ENCODE results near the gene KPNA6. TPM values are rescaled to one million over a fixed set of nuclear protein-coding genes. Genes with fewer than 3 reads are reported as not detected.

The KPNA6 gene
- total and polyA plus RNA-seq, 2 of the 13 experiments (the other 11 are each of a cell fraction or from before 2014, with no cell fraction given): 22.0 to 47.5 TPM

DNA sequence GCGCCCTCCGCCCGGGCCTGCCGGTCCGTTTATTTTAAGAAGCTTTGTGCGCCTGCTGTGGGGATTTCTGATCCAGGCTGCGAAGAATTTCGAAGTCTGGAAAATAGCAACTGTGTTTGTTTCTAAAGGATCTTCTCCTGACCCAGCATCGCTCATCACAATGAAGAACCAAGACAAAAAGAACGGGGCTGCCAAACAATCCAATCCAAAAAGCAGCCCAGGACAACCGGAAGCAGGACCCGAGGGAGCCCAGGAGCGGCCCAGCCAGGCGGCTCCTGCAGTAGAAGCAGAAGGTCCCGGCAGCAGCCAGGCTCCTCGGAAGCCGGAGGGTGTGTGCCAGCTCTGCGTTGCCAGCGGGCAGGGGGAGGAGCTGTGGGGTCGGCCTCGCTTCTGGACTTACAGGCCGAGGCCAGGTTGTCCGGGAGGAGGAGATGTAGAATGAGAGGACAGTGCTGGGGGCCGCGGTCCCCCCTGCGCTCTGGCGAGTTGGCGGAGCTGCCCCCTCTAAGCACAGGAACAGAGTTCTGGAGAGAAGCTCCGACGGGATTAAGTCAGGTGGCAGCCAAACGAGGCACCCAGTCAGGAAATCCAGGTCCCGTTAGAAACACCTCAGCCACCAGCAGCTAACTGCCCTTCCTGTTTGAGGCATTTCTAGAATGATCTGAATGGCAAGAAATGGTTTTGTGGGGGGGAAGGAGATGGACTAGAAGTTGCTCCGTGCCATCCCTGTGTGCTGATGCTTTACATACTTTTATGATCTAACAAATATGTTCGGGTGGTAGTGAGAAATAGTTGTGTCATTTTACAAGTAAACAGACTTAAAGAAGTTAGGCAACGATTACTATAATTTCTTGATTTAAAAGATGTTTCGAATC lies 72.6 kb downstream of the KPNA6 start (continued):
- TF ChIP-seq CEBPB (IDR thresholded peaks at IDR 0.05; ENCODE audit: borderline replicate concordance, low read depth, low read length): no peak
- no peak for TF ChIP-seq ZNF180 (CRISPR knock-in tag; IDR thresholded peaks at IDR 0.05; ENCODE audit: borderline replicate concordance, low read depth)
- TF ChIP-seq ZNF891 (CRISPR knock-in tag; IDR thresholded peaks at IDR 0.05): no peak
- TF ChIP-seq ZNF468 (CRISPR knock-in tag; IDR thresholded peaks at IDR 0.05): no peak
- TF ChIP-seq ZFP1 (CRISPR knock-in tag; IDR thresholded peaks at IDR 0.05): 0 out of 2 replicates have a peak, but pooled peaks have one; percentile 40
- no peak for TF ChIP-seq SALL2 (CRISPR knock-in tag; IDR thresholded peaks at IDR 0.05)
- TF ChIP-seq, protein P1, sequence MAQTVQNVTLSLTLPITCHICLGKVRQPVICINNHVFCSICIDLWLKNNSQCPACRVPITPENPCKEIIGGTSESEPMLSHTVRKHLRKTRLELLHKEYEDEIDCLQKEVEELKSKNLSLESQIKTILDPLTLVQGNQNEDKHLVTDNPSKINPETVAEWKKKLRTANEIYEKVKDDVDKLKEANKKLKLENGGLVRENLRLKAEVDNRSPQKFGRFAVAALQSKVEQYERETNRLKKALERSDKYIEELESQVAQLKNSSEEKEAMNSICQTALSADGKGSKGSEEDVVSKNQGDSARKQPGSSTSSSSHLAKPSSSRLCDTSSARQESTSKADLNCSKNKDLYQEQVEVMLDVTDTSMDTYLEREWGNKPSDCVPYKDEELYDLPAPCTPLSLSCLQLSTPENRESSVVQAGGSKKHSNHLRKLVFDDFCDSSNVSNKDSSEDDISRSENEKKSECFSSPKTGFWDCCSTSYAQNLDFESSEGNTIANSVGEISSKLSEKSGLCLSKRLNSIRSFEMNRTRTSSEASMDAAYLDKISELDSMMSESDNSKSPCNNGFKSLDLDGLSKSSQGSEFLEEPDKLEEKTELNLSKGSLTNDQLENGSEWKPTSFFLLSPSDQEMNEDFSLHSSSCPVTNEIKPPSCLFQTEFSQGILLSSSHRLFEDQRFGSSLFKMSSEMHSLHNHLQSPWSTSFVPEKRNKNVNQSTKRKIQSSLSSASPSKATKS (CRISPR knock-in tag; IDR thresholded peaks at IDR 0.05): peak; percentile 10; the same call in 1 of the 2 replicates
- TF ChIP-seq TBP (CRISPR knock-in tag; IDR thresholded peaks at IDR 0.05): no peak
- TF ChIP-seq ZNF878 (CRISPR knock-in tag; IDR thresholded peaks at IDR 0.05): no peak; the same call in 1 of the 2 replicates
- TF ChIP-seq FOXP4 (CRISPR knock-in tag; IDR thresholded peaks at IDR 0.05): no peak
- no peak for TF ChIP-seq CHD2 (IDR thresholded peaks at IDR 0.05; ENCODE audit: low read depth, low read length)
- no peak for TF ChIP-seq THAP11 (CRISPR knock-in tag; IDR thresholded peaks at IDR 0.05)
- no peak for TF ChIP-seq ZNF124 (CRISPR knock-in tag; IDR thresholded peaks at IDR 0.05)
- no peak for TF ChIP-seq E2F2 (CRISPR knock-in tag; IDR thresholded peaks at IDR 0.05; ENCODE audit: borderline replicate concordance)
- 0 out of 2 replicates have a peak, but pooled peaks have one; percentile 49 for TF ChIP-seq GATAD2A (CRISPR knock-in tag; IDR thresholded peaks at IDR 0.05)
- no peak for TF ChIP-seq PHF21A (CRISPR knock-in tag; IDR thresholded peaks at IDR 0.05)
- TF ChIP-seq ZSCAN31 (CRISPR knock-in tag; IDR thresholded peaks at IDR 0.05; ENCODE audit: low read depth): no peak
- TF ChIP-seq RELA (CRISPR knock-in tag; IDR thresholded peaks at IDR 0.05): no peak
- TF ChIP-seq MED8 (CRISPR knock-in tag; IDR thresholded peaks at IDR 0.05; ENCODE audit: insufficient replicate concordance): no peak
- TF ChIP-seq, protein P2, sequence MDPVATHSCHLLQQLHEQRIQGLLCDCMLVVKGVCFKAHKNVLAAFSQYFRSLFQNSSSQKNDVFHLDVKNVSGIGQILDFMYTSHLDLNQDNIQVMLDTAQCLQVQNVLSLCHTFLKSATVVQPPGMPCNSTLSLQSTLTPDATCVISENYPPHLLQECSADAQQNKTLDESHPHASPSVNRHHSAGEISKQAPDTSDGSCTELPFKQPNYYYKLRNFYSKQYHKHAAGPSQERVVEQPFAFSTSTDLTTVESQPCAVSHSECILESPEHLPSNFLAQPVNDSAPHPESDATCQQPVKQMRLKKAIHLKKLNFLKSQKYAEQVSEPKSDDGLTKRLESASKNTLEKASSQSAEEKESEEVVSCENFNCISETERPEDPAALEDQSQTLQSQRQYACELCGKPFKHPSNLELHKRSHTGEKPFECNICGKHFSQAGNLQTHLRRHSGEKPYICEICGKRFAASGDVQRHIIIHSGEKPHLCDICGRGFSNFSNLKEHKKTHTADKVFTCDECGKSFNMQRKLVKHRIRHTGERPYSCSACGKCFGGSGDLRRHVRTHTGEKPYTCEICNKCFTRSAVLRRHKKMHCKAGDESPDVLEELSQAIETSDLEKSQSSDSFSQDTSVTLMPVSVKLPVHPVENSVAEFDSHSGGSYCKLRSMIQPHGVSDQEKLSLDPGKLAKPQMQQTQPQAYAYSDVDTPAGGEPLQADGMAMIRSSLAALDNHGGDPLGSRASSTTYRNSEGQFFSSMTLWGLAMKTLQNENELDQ (CRISPR knock-in tag; IDR thresholded peaks at IDR 0.05; ENCODE audit: borderline replicate concordance): no peak
- TF ChIP-seq THAP8 (CRISPR knock-in tag; IDR thresholded peaks at IDR 0.05; ENCODE audit: borderline replicate concordance): peak; percentile 67; the same call in 1 of the 2 replicates
- TF ChIP-seq ZFP36L1 (CRISPR knock-in tag; IDR thresholded peaks at IDR 0.05): no peak
